ENCODE data around the gene NFATC2IP.
A peak's percentile ranks its signal among the peaks of the same experiment; 100 is the strongest.
"Not testable (repeated sequence)": the region's sequence is repeated elsewhere in the genome, so short reads cannot be mapped to it uniquely, and the experiment has no call there.

The NFATC2IP gene

DNA sequence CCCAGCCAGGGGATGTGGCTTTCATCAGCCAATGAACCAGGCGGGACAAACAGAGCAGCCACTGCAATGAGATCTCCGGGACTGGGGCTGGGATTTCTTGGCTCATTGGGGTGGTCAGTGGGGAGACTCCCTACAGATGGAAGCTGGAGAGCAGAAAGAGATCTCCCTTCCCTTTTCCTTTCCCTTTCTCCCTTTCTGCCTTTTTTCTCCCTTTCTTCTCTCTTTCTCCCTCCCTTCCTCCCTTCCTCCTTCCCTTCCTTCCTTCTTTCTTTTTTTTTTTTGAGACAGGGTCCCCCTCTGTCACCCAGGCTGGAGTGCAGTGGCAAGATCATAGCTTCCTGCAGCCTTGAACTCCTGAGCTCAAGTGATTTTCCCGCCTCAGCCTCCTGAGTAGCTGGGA lies 48.1 kb downstream of the NFATC2IP start:
- DNase-seq (ENCODE audit: low read depth in 2 of 2): no peak

GRCh38 chr16:28999577-28999976 lies 48.8 kb downstream of the NFATC2IP start:
- DNase-seq (ENCODE audit: low read depth in 2 of 2): no peak

DNA sequence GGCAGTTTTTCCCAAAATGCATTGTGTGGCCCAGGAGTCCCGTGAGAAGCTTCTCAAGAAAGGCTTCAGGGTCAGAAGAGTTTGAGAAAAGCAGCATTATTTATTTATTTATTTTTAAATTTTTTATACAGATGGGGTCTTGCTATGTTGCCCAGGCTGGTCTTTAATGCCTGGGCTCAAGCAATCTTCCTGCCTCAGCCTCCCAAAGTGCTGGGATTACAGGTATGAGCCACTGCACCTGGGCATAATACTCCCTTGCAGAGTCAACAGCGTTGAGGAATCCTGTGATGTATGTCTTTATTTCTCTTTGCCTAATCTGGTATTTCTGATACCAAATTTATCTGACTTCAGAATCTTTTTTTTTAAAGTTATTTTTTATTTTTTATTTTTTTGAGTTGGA lies 49.3 kb downstream of the NFATC2IP start:
- DNase-seq (ENCODE audit: low read depth in 2 of 2): no peak

- not testable (repeated sequence) for DNase-seq (ENCODE audit: low read depth in 2 of 2)
Observed at GRCh38 chr16:29004496-29005139, 53.9 kb downstream of the NFATC2IP start.

GRCh38 chr16:29007730-29008593 lies 57.2 kb downstream of the NFATC2IP start:
- DNase-seq (ENCODE audit: low read depth in 2 of 2): peak in 1 of 2 donors; percentile 46

GRCh38 chr16:29009050-29009837 lies 58.5 kb downstream of the NFATC2IP start:
- DNase-seq (ENCODE audit: low read depth in 2 of 2): no peak

DNA sequence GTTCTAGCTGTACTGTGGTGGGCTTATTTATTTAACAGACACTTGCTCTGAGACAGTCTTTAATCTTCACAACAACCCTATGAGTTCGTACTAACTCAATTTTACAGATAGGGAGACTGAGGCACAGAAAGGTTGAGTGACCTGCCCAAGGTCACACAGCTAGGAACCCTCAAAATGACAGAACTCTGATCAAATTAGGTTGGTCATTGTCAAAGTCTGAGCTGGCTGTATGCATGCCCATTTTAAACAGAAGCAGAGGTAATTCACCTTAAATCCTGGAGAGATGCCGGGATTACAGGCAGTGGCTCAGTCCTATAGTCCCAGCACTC lies 59.1 kb downstream of the NFATC2IP start:
- no peak for DNase-seq (ENCODE audit: low read depth in 2 of 2)

DNA sequence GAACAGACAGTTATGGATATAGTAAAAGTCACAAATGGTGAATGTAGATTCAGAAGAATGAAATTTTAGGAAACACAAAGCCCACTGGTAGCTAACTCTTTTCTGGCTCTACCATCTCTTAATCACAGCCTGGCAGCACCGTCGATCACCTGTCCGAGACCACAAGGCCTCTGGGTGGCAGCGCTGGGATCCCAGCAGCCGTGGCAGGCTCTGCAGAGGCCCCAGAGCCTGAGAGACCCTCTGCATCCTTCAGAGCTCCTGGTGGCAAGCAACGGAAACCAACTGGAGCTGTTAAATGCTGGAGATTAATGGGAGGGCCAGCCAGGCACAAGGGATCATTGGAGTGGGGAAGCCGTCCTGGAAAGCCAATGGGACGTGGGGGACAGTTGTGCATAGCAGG lies 60.4 kb downstream of the NFATC2IP start:
- no peak for DNase-seq (ENCODE audit: low read depth in 2 of 2)

- no peak for DNase-seq (ENCODE audit: low read depth in 2 of 2)
Observed at GRCh38 chr16:29011851-29012250, 61.1 kb downstream of the NFATC2IP start.

- DNase-seq (ENCODE audit: low read depth in 2 of 2): no peak
Observed at GRCh38 chr16:29012913-29013553, 62.3 kb downstream of the NFATC2IP start.

DNA sequence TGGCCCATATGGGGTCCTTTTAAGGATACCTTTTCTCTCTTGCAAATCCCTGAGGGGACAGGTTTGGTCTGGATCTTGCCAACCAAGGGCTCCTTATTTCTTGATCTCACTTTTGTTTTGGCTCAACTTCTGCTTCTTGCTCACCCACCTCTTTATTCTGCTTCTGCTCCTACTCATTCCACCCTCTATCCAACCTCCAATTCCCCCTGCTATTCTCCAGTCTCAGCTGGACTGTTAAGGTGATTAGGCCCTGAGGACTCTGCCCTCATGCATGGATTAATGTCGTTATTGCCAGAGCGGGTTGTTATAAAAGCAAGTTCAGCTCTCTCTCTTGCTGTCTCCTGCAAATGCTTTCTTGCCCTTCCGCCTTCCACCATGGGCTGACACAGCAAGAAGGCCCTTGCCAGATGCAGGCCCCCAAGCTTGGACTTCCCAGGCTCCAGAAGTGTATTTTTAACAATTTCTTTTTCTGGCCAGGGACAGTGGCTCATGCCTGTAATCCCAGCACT lies 63.9 kb downstream of the NFATC2IP start:
- no peak for DNase-seq (ENCODE audit: low read depth in 2 of 2)

Data from stimulated activated CD4-positive, alpha-beta T cell treated with anti-CD3 and anti-CD28 coated beads, Interleukin-1b, Interleukin-23, amount 100 ng/mL, for 1 hour (primary cell).